Dermis blood vessel endothelial cell (primary cell): ENCODE results near the gene DOCK9. TPM values are rescaled to one million over a fixed set of nuclear protein-coding genes. Genes with fewer than 3 reads are reported as not detected.

Experiments
- DNase-seq: peaks from one replicate; pipeline ENCODE4 v3.0.0; 2010
- total RNA-seq: library from RNA; depleted of rRNA; stranded (reverse); fragments of >200 nt; gene quantifications from 2 replicates; pipeline ENCODE4 v1.2.3, GENCODE V29; 2014

DOCK9 gene
- total RNA-seq, 1 donor from 2014 or later, result 556 TPM

GRCh38 chr13:98786023-98786422 lies 191.8 kb downstream of the DOCK9 start:
- DNase-seq, result no peak

DNA sequence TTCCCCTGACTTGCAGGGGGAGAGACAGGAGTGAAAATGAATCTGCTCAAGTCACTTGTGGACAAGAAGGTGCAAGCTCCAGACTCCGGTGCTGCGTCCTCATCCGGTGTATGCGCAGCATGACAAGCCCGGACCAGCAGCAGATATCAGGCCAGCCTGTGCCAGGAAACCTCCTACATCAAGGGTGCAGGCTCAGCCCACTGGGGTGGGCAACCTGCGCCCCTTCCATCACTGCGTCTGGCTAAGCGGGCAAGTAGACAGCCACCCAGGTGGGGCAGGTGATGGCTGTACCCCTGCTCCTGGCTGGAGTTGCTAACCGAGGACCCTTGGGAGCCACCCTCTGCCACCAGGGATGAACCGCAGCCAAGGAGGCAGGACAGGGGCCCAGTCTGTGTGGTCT lies 192.5 kb downstream of the DOCK9 start:
- DNase-seq, result no peak

DNA sequence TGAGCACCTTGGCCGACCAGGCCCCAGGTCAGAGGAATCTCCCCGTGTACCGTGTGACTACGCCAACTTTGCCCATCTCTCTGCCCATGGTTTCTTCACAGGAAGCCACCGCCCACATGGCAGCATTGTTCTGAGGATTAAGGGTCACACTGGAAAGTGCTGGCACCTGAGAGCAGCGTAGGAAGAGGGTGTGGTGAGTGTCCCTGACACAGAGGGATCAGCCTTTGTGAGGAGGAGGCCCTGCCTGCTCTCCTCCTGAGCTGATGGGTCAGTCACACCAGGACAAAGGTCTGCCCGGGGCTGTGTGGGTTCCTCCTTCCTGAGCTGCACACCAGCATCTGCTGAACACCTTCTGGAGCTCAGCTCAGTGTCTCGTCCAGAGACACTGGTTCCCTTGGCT lies 193.2 kb downstream of the DOCK9 start:
- DNase-seq, result no peak

DNA sequence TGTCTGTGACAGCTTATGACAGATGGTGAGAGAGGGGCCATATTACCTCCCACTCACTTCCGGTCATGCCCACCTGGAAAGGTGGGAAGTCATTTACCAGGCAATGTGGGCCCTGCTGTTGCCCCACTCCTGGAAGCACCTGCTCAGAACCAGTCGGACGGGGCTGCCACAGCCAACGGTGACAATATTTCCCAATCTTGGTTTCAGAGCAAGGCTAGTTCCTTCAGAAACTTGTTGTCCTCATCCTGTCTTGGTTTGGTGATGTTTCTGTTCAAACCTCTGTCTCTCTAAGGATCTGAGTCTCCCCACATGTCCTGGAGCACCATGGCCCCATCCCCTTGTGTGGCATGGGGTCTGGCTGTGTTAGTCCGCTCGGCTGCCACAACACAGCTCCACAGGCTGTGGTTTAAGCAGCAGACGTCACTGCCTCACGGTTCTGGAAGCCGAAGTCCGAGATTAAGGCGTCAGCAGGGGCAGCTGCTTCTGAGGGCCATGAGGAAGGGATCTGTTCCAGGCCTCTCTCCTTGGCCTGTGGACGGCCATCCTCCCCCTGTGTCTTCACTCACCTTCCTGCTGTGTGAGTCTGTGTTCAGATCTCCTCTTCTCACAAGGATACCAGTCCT lies 193.9 kb downstream of the DOCK9 start:
- no peak for DNase-seq

GRCh38 chr13:98782654-98783053 lies 195.2 kb downstream of the DOCK9 start:
- DNase-seq, result no peak

GRCh38 chr13:98781905-98782304 lies 196.0 kb downstream of the DOCK9 start:
- DNase-seq, result no peak

GRCh38 chr13:98781470-98781869 lies 196.4 kb downstream of the DOCK9 start:
- no peak for DNase-seq

GRCh38 chr13:98781045-98781444 lies 196.8 kb downstream of the DOCK9 start:
- no peak for DNase-seq

- DNase-seq, result peak; percentile 58
Observed at GRCh38 chr13:98780451-98780850, 197.4 kb downstream of the DOCK9 start.

- no peak for DNase-seq
Observed at GRCh38 chr13:98779695-98780094, 198.2 kb downstream of the DOCK9 start.

DNA sequence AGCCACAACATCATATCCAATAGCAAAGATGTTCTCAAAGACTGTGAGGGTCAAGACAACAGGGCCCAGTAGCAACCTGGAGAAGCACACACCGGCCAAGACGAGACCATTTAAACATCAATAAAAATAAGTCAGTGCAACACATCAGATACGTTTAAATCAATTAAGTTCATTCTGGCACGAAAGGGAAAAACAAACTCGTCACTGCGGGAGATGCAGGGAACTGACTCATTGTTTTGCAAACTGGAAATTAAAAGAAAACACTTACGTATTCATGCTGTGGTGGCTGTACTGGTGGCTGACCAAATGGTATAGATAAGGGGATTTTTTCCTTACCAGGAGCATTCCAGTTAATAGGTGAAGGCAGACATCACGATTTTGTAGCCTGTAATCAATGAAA lies 199.1 kb downstream of the DOCK9 start:
- peak; percentile 81 for DNase-seq

DNA sequence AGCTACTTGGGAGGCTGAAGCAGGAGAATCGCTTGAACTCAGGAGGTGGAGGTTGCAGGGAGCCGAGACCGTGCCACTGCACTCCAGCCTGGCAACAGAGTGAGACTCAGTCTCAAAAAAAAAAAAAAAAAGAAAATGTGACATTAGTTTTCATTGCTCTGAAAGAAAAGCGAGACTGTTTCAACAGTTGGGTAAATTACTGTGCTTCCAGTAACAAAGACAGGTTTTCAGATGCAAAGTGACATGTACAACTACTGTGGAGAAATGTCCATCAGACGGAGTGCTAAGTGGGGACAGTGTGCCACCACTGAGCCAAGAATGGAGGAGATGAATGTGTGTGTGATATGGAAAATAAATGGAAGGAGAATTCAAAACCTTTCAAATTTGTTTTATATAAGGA lies 201.2 kb downstream of the DOCK9 start:
- DNase-seq, result no peak

DNA sequence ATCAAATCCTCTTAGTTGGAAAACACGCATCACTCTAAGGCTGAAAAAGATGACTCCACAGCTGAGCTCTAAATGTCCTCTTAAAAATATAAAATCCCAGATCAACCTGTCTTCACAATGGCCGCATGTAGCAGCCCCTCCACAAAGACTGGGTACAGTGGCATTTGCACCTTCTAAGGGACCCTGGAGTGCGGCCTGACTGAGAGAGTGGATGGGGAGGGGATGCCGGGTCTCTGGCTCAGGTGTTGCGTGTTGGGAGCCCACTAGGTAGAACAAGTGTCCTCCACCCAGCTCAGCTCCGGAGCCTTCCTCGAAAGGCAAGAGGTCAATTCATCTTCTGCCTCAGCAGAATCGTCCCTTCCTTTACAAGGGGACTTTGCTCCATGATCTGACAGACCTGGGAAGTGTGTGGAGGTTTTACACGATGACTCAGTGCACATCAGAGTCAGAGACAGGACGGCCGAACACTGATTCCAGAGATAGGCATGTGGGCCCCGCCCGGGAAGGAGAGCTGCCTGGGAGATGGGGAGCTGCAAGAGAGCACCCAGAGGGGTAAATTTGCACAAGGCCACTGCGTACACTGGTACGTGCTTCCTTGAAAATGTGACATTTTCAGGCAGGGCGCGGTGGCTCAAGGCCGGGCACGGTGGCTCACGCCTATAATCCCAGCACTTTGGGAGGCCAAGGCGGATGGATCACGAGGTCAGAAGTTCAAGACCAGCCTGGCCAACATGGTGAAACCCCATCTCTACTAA lies 201.8 kb downstream of the DOCK9 start:
- DNase-seq, result peak; percentile 30

GRCh38 chr13:98775386-98775785 lies 202.5 kb downstream of the DOCK9 start:
- DNase-seq, result no peak

DNA sequence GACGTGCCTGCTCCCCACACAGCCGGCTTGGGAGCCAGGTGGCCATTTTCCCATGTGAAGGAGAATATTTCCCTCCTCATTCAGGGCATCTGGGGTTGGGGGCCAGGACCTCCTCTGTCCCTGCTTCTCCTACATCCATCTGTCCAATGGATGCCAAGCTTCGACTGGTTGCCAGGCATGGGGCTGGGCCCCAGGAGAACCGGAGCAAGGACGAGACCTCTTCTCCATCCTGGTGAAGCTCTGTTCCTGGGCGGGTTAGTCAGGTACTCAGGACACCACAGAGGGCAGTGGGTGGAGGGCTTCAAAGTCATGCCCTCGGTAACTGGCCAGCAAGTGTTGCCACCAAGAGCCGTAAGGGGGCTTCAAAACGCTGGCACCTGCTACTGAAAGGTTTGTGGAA lies 203.1 kb downstream of the DOCK9 start:
- DNase-seq, result no peak

GRCh38 chr13:98773921-98774320 lies 203.9 kb downstream of the DOCK9 start:
- DNase-seq, result no peak

DNA sequence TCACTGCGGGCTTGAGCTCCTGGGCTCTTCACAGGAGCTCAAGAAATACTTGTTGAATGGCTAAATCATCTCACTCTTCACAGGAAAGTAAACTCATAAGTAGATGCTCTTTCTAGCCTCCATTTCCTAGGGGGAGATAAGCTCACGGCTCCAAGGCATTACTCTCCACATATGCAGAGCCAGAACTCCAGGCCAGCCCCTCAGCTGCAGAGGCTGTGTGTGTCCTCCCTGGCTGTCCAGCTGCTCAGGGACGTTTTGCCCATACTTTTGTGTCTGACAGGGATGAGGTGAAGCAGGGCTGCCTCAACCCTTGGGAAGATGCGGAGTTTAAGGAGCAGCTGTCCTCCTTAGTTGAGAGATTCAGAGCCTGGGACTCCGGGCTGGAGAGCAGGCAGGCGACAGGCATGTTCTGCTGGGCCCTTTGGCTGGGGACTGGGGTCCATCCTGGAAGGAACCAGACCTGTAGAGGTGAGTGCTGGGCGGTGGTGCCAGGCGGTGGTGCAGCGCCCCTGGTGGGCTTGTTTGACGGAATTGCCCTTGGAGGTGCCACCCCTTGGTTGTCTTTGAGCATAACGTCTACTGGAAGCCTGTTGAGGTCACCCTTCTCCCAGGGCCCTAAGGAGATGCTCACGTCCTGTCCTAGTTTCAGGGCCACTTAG lies 204.9 kb downstream of the DOCK9 start:
- DNase-seq, result no peak

DNA sequence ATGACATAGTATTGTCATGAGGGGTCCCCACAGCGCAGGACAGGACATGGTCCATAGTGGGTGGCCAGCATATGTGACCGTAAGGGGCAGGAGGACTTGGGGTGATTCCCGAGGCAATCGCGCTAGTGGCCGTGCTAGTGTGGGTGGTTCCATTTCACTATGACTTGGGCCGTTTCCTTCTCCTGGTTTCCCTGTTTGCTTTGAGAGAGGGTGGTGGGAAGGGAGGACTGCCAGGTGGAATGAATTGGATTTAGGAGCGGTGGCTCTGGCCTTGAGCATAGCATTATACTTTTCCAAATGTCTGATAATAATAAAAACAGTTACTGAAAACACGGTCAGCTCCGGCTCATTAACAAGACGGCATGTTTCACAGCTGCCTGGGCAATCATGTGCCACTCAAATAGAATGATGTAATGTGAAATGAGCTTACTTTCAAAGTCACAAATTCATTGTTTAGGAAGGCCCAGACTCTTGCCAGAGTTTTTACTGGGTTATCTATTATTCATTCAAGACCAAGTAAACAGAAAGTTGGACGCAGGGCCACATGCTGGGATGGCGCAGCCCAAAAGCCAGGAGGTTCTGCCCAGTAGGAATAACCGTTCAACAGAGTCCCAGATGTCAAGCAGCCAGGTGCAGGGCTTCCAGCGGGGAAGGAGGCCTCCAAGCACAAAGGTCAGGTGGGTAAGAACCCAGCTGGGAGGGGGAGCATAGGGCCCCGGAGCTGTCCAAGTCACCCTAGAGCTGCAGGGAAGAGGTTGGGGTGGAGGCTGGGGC lies 205.8 kb downstream of the DOCK9 start:
- DNase-seq, result no peak

DNA sequence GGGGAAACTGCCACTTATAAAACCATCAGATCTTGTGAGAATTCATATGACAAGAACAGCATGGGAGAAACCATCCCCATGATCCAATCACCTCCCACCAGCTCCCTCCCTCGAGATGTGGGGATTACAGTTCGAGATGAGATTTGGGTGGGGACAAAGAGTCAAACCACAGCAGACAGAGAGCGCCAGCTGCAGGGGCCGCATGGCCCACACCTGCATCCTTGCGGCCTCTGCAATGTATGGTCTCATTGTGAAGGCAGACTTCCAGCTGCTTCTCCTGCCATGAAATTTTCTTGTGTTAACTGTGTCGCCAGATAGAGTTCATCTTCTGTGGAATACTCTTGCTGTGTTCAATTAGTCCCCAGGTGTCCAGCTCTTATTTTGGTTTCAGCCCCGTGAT lies 208.1 kb downstream of the DOCK9 start:
- DNase-seq, result no peak

- no peak for DNase-seq
Observed at GRCh38 chr13:98768522-98768921, 209.3 kb downstream of the DOCK9 start.

GRCh38 chr13:98766697-98767096 lies 211.2 kb downstream of the DOCK9 start:
- DNase-seq, result no peak

DNA sequence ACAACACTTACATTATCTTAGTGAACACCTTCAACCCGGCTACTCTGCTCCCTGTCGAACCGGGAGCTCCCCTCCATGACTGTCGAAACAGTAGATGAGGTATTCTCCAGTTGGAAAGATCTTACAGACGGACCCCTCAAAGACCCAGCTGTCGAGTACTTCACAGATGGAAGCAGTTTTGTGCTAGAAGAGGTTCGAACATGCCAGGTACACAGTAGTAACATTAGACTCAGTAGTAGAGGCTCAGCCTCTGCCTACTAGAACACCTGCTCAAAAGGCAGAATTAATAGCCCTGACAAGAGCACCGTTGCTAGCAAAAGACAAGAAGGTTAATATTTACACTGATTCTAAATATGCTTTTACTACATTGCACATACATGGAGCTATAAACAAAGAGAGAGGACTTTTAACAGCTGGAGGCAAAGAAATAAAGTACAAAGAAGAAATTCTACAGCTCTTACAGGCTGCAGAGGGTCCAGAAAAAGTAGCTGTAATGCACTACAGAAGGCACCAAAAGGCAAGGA lies 211.8 kb downstream of the DOCK9 start:
- no peak for DNase-seq
